CD4-positive, alpha-beta T cell (primary cell): Measurements from ENCODE around the gene OTOGL. TPM values are rescaled to one million over a fixed set of nuclear protein-coding genes. Genes with fewer than 3 reads are reported as not detected.
"Not testable (repeated sequence)": the region's sequence is repeated elsewhere in the genome, so short reads cannot be mapped to it uniquely, and the experiment has no call there.

Source experiments
- ATAC-seq: fragments of 200-7000 bp; cut with Tn5 transposase; one replicate; pipeline ENCODE4 v1.10.0; 2022; ENCODE audit warnings: mild to moderate bottlenecking; ENCODE audit not compliant: poor library complexity
- CTCF ChIA-PET: fragments of 350-600 bp; sonication (Branson Sonifier 250); formaldehyde crosslinking; loops from one replicate; lab custom pipeline; 2021; ENCODE audit warnings: antibody characterized with exemption, inconsistent platforms; lab: Charles Lee
- POLR2A ChIA-PET: fragments of 350-600 bp; sonication (Branson Sonifier 250); formaldehyde crosslinking; loops from one replicate; lab custom pipeline; 2021; ENCODE audit warnings: antibody characterized with exemption, inconsistent platforms; lab: Charles Lee
- DNase-seq, 14 experiments: peaks; one replicate each; pipeline ENCODE4 v3.0.0-alpha.2; 2013 to 2020; ENCODE audit warnings: mixed read lengths in 2 of 14
- H3K27ac ChIP-seq, 2 donors: one replicate each; pipeline versions ENCODE4 v1.5.1 to v1.7.0; 2013; ENCODE audit warnings: low read length in 2 of 2, low read depth in 1 of 2, mild to moderate bottlenecking in 1 of 2
- H3K27me3 ChIP-seq, 2 experiments: 1 replicate in 1 of 2; 2 replicates in 1 of 2; pipeline versions ENCODE4 v1.6.1 to v1.7.0; 2013; ENCODE audit warnings: low read length in 2 of 2, control low read depth in 1 of 2, mild to moderate bottlenecking in 1 of 2, moderate library complexity in 1 of 2; ENCODE audit not compliant: insufficient read depth in 2 of 2, control insufficient read depth in 1 of 2
- H3K36me3 ChIP-seq: one replicate; pipeline ENCODE4 v1.6.1; 2013; ENCODE audit warnings: low read length, control low read depth; ENCODE audit not compliant: insufficient read depth
- H3K4me1 ChIP-seq: one replicate; pipeline ENCODE4 v1.6.1; 2013; ENCODE audit warnings: low read length, control low read depth; ENCODE audit not compliant: insufficient read depth
- H3K4me3 ChIP-seq: one replicate; pipeline ENCODE4 v1.5.1; 2013; ENCODE audit warnings: mild to moderate bottlenecking, low read length, moderate library complexity
- H3K9me3 ChIP-seq, 2 experiments: 1 replicate in 1 of 2; 2 replicates in 1 of 2; pipeline versions ENCODE4 v1.6.1 to v1.7.0; 2013; ENCODE audit warnings: low read length in 2 of 2, mild to moderate bottlenecking in 2 of 2, control low read depth in 1 of 2, moderate library complexity in 1 of 2; ENCODE audit not compliant: control insufficient read depth in 1 of 2, insufficient read depth in 1 of 2
- H3K27ac Mint-ChIP-seq: one replicate; pipeline ENCODE4 v1.8.0; 2020; ENCODE audit warnings: mixed read lengths
- H3K27me3 Mint-ChIP-seq: one replicate; pipeline ENCODE4 v1.8.0; 2021; ENCODE audit warnings: mixed read lengths
- H3K36me3 Mint-ChIP-seq: one replicate; pipeline ENCODE4 v1.8.0; 2021; ENCODE audit warnings: low read depth, mixed read lengths
- H3K4me1 Mint-ChIP-seq: one replicate; pipeline ENCODE4 v1.8.0; 2021; ENCODE audit warnings: low read depth, mixed read lengths
- H3K4me3 Mint-ChIP-seq: one replicate; pipeline ENCODE4 v1.8.0; 2020; ENCODE audit warnings: mild to moderate bottlenecking, mixed read lengths
- H3K9me3 Mint-ChIP-seq: one replicate; pipeline ENCODE4 v1.8.0; 2020; ENCODE audit warnings: mixed read lengths
- intact Hi-C, 2 experiments: fragments of 100-400 bp; cut with DNase I in 1 of 2; cut with micrococcal nuclease in 1 of 2; formaldehyde crosslinking; loops; one replicate each; pipeline versions ENCODE4 v1.15.1 to v1.9.0; 2023 to 2025; cut with DNase I, micrococcal nuclease
- total RNA-seq, 174 experiments: library from RNA in 2 of 174; stranded (reverse) in 2 of 174; gene quantifications; one replicate each; pipeline ENCODE4 v1.2.3 and lab custom pipeline; 2021 to 2026
- TF ChIP-seq, protein P1 (sequence below): fragments of 200-600 bp; IDR thresholded peaks from one replicate; pipeline ENCODE4 v1.8.0; 2022; ENCODE audit warnings: antibody characterized with exemption, mild to moderate bottlenecking

The OTOGL gene
- total RNA-seq, 2 experiments from 2014 or later = not detected

DNA sequence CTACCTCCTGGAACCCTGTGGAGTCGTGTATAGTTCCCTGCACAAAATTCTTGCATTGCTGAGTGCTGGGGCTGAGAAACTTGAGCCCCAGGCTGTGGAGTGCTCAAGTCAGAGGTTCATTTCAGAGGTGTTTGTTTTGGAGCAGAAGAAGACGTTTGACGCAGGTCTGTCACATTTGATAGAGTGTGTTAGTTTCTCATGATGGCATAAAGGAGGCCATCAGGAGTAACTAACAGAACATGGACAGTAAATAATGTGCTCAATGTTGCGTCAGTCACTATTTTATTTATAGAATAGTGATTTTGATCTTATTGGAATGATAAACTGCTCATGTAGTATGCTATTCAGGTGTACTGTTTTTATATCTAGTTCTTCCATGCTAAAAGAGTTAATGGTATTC, 44.2 kb downstream of the OTOGL start:
- ChIA-PET POLR2A (no interaction called here), CTCF (no interaction called here)
- Histone ChIP-seq H3K27ac (no peak overlapping the region), H3K27me3 (no peaks in the 10 kb centered on the region), H3K4me3 (no peak overlapping the region), H3K36me3 (no peaks in the 10 kb centered on the region), H3K9me3 (no peaks in the 10 kb centered on the region), H3K4me1 (no peaks in the 10 kb centered on the region)
- no peak overlapping the region for H3K27ac Mint-ChIP-seq
- no peak for ATAC-seq
- no peaks in the 10 kb centered on the region for H3K4me1 Mint-ChIP-seq
- H3K4me3 Mint-ChIP-seq = no peak overlapping the region
- H3K9me3 Mint-ChIP-seq = no peaks in the 10 kb centered on the region
- no peaks in the 10 kb centered on the region for H3K36me3 Mint-ChIP-seq
- no peak for DNase-seq
- peaks cover 4% of the 10 kb centered on the region for H3K27me3 Mint-ChIP-seq
- TF ChIP-seq, protein P1, sequence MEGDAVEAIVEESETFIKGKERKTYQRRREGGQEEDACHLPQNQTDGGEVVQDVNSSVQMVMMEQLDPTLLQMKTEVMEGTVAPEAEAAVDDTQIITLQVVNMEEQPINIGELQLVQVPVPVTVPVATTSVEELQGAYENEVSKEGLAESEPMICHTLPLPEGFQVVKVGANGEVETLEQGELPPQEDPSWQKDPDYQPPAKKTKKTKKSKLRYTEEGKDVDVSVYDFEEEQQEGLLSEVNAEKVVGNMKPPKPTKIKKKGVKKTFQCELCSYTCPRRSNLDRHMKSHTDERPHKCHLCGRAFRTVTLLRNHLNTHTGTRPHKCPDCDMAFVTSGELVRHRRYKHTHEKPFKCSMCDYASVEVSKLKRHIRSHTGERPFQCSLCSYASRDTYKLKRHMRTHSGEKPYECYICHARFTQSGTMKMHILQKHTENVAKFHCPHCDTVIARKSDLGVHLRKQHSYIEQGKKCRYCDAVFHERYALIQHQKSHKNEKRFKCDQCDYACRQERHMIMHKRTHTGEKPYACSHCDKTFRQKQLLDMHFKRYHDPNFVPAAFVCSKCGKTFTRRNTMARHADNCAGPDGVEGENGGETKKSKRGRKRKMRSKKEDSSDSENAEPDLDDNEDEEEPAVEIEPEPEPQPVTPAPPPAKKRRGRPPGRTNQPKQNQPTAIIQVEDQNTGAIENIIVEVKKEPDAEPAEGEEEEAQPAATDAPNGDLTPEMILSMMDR = no peak
- intact Hi-C loops = no loop called here

DNA sequence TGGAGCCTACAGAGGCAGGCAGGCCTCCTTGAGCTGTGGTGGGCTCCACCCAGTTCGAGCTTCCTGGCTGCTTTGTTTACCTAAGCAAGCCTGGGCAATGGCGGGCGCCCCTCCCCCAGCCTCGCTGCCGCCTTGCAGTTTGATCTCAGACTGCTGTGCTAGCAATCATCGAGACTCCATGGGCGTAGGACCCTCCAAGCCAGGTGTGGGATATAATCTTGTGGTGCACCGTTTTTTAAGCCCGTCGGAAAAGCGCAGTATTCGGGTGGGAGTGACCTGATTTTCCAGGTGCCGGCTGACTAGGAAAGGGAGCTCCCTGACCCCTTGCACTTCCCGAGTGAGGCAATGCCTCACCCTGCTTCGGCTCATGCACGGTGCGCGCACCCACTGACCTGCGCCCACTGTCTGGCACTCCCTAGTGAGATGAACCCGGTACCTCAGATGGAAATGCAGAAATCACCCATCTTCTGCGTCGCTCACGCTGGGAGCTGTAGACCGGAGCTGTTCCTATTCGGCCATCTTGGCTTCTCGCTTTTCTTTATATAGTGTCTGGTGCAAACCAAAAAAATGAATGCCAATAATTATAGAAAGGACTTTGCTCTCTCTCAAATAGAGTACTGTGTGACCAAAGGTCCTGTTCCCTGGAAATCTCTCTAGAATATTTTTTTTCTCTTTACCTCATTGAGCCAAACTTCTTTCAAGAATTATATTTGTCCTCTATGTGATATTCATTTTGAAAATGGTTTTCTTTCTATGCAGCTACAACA, 50.4 kb downstream of the OTOGL start:
- H3K27ac Mint-ChIP-seq, H3K36me3 Mint-ChIP-seq, H3K27me3 ChIP-seq, H3K9me3 Mint-ChIP-seq, H3K4me3 ChIP-seq, POLR2A ChIA-PET, CTCF ChIA-PET, H3K27me3 Mint-ChIP-seq, H3K27ac ChIP-seq, H3K9me3 ChIP-seq, DNase-seq, H3K4me3 Mint-ChIP-seq, H3K4me1 ChIP-seq, intact Hi-C loops, H3K4me1 Mint-ChIP-seq, ATAC-seq, H3K36me3 ChIP-seq: not testable (repeated sequence)

DNA sequence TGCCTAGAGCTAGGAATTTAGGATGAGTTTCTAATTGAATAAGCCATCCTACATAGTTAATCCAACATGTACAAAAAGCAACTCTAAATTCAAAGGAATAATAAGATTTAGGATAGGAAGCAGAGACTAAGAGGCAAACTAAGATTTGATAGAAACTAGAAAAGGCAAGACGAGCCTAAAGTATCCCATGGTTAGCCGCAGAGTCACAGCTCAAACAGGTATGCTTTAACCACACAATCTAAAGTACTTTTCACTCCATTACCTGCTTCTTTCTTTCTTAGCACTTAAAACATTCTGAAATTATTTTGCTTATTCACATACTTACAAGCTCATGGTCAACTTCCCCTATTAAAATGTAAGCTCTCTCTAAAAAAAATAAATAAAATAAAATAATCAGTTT, 51.8 kb downstream of the OTOGL start:
- Mint-ChIP-seq H3K36me3 (no peaks in the 10 kb centered on the region), H3K4me1 (no peaks in the 10 kb centered on the region), H3K27me3 (no peaks in the 10 kb centered on the region), H3K27ac (no peak overlapping the region), H3K4me3 (no peak overlapping the region), H3K9me3 (no peaks in the 10 kb centered on the region)
- H3K4me1 ChIP-seq = no peaks in the 10 kb centered on the region
- H3K27me3 ChIP-seq = no peaks in the 10 kb centered on the region
- H3K9me3 ChIP-seq = no peaks in the 10 kb centered on the region
- no peak overlapping the region for H3K4me3 ChIP-seq
- TF ChIP-seq, protein P1 = no peak
- CTCF ChIA-PET = no interaction called here
- no peaks in the 10 kb centered on the region for H3K36me3 ChIP-seq
- intact Hi-C loops = no loop called here
- H3K27ac ChIP-seq = no peak overlapping the region
- DNase-seq (no peak), ATAC-seq (no peak)
- POLR2A ChIA-PET = no interaction called here

DNA sequence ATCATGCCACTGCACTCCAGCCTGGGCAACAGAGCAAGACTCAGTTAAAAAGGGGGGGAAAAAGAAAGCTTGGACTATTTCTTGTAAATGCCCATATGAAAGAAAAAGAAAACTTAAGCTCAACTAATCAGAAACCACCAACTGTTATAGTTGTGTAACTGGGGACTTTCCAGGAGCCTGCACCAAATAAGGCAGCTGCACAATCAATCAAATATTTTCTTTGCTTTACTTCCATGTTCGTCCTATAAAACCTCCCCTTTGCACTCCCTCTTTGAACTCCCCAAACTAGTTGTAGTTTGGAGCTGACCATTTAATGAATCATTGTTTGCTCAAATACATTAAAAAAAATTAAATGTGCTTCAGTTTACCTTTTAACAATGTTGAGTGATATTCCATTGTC, 54.9 kb downstream of the OTOGL start:
- H3K27me3 ChIP-seq = no peaks in the 10 kb centered on the region

More for the DNA sequence above, 54.9 kb downstream of the OTOGL start:
- Mint-ChIP-seq H3K36me3 (no peaks in the 10 kb centered on the region), H3K4me1 (no peaks in the 10 kb centered on the region), H3K4me3 (no peak overlapping the region), H3K27ac (no peak overlapping the region), H3K9me3 (no peaks in the 10 kb centered on the region), H3K27me3 (peaks cover 10% of the 10 kb centered on the region)
- ChIA-PET CTCF (no interaction called here), POLR2A (interaction anchor here (0.5 kb wide), 1 partner anchor 41 kb away, joined by 3 read pairs; no protein-coding TSS in a partner anchor)
- H3K4me3 ChIP-seq = no peak overlapping the region
- DNase-seq (no peak), ATAC-seq (no peak)
- TF ChIP-seq, protein P1 = no peak
- no peaks in the 10 kb centered on the region for H3K9me3 ChIP-seq
- no peaks in the 10 kb centered on the region for H3K36me3 ChIP-seq
- no peaks in the 10 kb centered on the region for H3K4me1 ChIP-seq
- intact Hi-C loops = no loop called here
- no peak overlapping the region for H3K27ac ChIP-seq
